Measurements from ENCODE around the gene IL17RE. TPM values are rescaled to one million over a fixed set of nuclear protein-coding genes. Genes with fewer than 3 reads are reported as not detected.
"Not testable (repeated sequence)": the region's sequence is repeated elsewhere in the genome, so short reads cannot be mapped to it uniquely, and the experiment has no call there.

IL17RE gene
- total and polyA plus RNA-seq, 10 donors, result 0.57 to 5.1 (median 1.5) TPM

DNA sequence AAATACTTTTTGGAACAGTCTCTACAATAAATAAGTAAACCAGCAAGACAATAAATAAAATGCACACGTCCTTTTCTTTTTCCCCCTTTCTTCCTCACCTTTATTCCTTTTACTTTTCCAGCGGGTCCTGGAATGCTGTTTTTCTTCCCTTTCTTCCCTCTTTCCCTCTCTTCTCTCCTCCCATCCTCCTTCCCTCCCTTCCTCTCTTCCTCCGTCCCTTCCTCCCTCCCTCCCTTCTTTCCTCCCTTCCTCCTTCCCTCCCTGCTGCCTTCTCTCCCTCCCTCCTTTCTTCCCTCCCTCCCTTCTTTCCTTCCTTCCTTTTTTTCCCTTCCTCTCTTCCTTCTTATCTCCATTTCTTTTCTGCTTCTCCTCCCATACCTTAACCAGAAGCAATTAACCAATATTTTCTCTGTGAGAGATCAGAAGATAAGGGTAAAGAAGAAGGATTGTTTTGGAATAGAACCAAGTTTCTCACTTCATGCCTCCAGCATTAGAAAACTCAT lies 3.3 kb upstream of the IL17RE start:
- H3K4me3 ChIP-seq, result no peak overlapping the region
- 60 to 75% (median 70%) methylated on average over 3 of the region's 3 CpGs for WGBS, 5 donors
- no peak for DNase-seq
- H3K36me3 ChIP-seq, result peaks cover 0 to 7% (median 2%) of the 10 kb centered on the region in 6 donors
- no peaks in the 10 kb centered on the region for H3K27me3 ChIP-seq (replicated peaks in 1 of 7)
- no peaks in the 10 kb centered on the region for H3K9me3 ChIP-seq
- intact Hi-C loops (cut with DNase I; ENCODE audit: low total_unique reads), result no loop called here
- H3K27ac ChIP-seq, result no peak overlapping the region
- TF ChIP-seq POLR2A (IDR thresholded peaks at IDR 0.05), result no peak
- TF ChIP-seq, protein P1, sequence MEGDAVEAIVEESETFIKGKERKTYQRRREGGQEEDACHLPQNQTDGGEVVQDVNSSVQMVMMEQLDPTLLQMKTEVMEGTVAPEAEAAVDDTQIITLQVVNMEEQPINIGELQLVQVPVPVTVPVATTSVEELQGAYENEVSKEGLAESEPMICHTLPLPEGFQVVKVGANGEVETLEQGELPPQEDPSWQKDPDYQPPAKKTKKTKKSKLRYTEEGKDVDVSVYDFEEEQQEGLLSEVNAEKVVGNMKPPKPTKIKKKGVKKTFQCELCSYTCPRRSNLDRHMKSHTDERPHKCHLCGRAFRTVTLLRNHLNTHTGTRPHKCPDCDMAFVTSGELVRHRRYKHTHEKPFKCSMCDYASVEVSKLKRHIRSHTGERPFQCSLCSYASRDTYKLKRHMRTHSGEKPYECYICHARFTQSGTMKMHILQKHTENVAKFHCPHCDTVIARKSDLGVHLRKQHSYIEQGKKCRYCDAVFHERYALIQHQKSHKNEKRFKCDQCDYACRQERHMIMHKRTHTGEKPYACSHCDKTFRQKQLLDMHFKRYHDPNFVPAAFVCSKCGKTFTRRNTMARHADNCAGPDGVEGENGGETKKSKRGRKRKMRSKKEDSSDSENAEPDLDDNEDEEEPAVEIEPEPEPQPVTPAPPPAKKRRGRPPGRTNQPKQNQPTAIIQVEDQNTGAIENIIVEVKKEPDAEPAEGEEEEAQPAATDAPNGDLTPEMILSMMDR (IDR thresholded peaks at IDR 0.05 in 8 of 11, conservative IDR thresholded peaks at IDR 0.05 in 3 of 11), result no peak
- TF ChIP-seq POLR2AphosphoS5 (IDR thresholded peaks at IDR 0.05), result no peak
- peaks cover 0 to 42% (median 20%) of the 10 kb centered on the region in 6 donors for H3K4me1 ChIP-seq

DNA sequence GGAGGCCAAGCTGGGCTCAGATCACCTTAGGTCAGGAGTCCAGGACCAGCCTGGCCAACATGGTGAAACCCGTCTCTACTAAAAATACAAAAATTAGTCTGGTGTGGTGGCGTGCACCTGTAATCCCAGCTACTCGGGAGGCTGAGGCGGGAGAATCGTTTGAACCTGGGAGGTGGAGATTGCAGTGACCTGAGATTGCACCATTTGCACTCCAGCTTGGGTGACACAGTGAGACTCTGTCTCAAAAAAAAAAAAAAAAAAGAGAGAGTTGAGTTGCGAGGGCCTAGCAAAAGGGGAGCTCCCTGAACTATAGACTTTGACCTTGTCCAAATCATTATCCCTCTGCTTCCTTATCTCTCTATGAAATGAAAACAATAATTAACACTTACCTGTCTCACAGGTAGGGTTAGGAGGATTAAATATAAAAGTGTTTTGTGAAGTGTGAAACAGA lies 1.7 kb upstream of the IL17RE start:
- H3K9me3 ChIP-seq; H3K4me3 ChIP-seq; intact Hi-C loops (cut with DNase I; ENCODE audit: low total_unique reads); H3K27me3 ChIP-seq (replicated peaks in 1 of 7); H3K27ac ChIP-seq; H3K36me3 ChIP-seq; DNase-seq: not testable (repeated sequence)
- 90 to 96% (median 93%) methylated on average over 6 of the region's 6 CpGs for WGBS, 5 donors
- peaks cover 0 to 30% (median 17%) of the 10 kb centered on the region in 6 donors for H3K4me1 ChIP-seq

DNA sequence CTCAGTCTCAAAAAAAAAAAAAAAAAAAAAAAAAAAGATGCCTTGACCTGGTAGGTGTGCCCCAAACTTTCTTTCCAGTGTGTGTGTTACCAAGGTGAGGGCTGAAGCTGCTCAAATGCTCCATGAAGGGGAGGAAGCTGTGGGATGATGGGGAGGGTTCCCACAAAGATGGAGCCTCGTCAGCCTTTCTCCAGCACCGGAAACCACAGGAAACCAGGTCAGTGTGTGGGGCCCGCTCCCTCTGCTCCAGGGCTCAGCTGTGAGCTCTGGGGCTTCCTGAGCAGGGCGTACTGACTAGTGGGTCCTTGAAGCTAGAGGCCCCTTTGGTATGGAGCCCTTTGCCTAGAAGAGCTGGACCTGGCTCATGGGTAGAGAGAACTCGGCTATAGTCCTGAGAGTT lies 681 bp upstream of the IL17RE start:
- no peaks in the 10 kb centered on the region for H3K27me3 ChIP-seq (replicated peaks in 1 of 7)
- H3K36me3 ChIP-seq, result no peaks in the 10 kb centered on the region
- 12 to 23% (median 20%) methylated on average over 5 of the region's 5 CpGs for WGBS, 5 donors
- H3K4me3 ChIP-seq, result no peak overlapping the region
- peak overlapping the region in 4 of 8 donors; percentile 36 to 61 (median 39) for H3K27ac ChIP-seq
- no peak for TF ChIP-seq POLR2A (IDR thresholded peaks at IDR 0.05)
- TF ChIP-seq, protein P1 (IDR thresholded peaks at IDR 0.05 in 8 of 11, conservative IDR thresholded peaks at IDR 0.05 in 3 of 11), result no peak
- TF ChIP-seq POLR2AphosphoS5 (IDR thresholded peaks at IDR 0.05), result no peak
- DNase-seq, result peak; percentile 64
- no peaks in the 10 kb centered on the region for H3K9me3 ChIP-seq
- intact Hi-C loops (cut with DNase I; ENCODE audit: low total_unique reads), result no loop called here
- H3K4me1 ChIP-seq, result peaks cover 0 to 28% (median 17%) of the 10 kb centered on the region in 6 donors

DNA sequence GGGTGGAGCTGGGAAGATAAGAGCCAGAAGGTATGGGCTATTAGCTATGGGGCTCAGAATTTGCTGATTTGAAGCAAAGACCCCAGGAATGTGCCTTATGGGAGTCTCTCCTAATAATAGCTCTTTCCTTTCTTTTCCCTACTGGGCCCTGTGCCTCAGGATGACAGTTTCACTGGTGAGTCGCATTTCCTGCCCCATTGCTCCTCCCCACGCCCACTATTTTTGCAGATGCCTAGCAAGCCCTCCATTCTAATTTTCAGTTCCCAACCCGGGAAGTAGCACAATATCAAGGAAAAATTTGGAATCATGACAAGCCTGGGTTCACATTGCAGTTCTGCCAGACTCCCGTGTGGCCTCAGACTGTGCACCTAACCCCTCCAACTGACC lies 583 bp downstream of the IL17RE start:
- intact Hi-C loops (cut with DNase I; ENCODE audit: low total_unique reads), result no loop called here
- Histone ChIP-seq H3K27ac (peak overlapping the region in 5 of 8 donors; percentile 15 to 61 (median 36)), H3K4me3 (peak overlapping the region in 6 of 8 donors; percentile 5 to 56 (median 19)), H3K36me3 (no peaks in the 10 kb centered on the region), H3K27me3 (replicated peaks in 1 of 7) (no peaks in the 10 kb centered on the region), H3K4me1 (peaks cover 0 to 24% (median 17%) of the 10 kb centered on the region in 6 donors), H3K9me3 (no peaks in the 10 kb centered on the region)
- 21 to 43% (median 27%) methylated on average over 4 of the region's 4 CpGs for WGBS, 5 donors
- DNase-seq, result peak; percentile 8
- no peak for TF ChIP-seq POLR2AphosphoS5 (IDR thresholded peaks at IDR 0.05)
- TF ChIP-seq, protein P1 (IDR thresholded peaks at IDR 0.05 in 8 of 11, conservative IDR thresholded peaks at IDR 0.05 in 3 of 11), result no peak
- no peak for TF ChIP-seq POLR2A (IDR thresholded peaks at IDR 0.05)
